Prostate gland (tissue), 2 donors: ENCODE data around the gene OGFOD3.

ENCODE experiments used
- CTCF ChIP-seq, 4 experiments: fragments of 200-600 bp in 2 of 4; fragments of 450-650 bp in 2 of 4; sonication (generic) in 2 of 4; IDR thresholded peaks; 1 replicate in 3 of 4; 2 replicates in 1 of 4; pipeline ENCODE4 v1.5.1; 2016 to 2019; ENCODE audit warnings: antibody characterized with exemption in 4 of 4, mild to moderate bottlenecking in 2 of 4, moderate library complexity in 2 of 4
- POLR2A ChIP-seq: fragments of 450-650 bp; IDR thresholded peaks from one replicate; pipeline ENCODE4 v1.6.1; 2016; ENCODE audit warnings: antibody characterized with exemption, mild to moderate bottlenecking
- POLR2AphosphoS5 ChIP-seq: sonication (generic); formaldehyde crosslinking; IDR thresholded peaks from one replicate; pipeline ENCODE4 v1.6.1; 2017; ENCODE audit warnings: antibody characterized with exemption

GRCh38 chr17:82437325-82437668 lies 18.9 kb upstream of the OGFOD3 start:
- TF ChIP-seq CTCF (IDR thresholded peaks at IDR 0.05) (no peak), POLR2AphosphoS5 (no peak), POLR2A (no peak)
